HepG2 (cell line): ENCODE measurements around the gene C20orf144. TPM values are rescaled to one million over a fixed set of nuclear protein-coding genes. Genes with fewer than 3 reads are reported as not detected.

Experiments
- CHD2 ChIP-seq: IDR thresholded peaks from 2 replicates; pipeline ENCODE4 v1.6.1; 2011; ENCODE audit warnings: low read depth, low read length, improper control_type of control experiment
- ELF1 ChIP-seq: sonication (generic); formaldehyde crosslinking; IDR thresholded peaks from 2 replicates; pipeline ENCODE4 v1.4.0; 2020; ENCODE audit warnings: missing genetic modification reagents
- FLYWCH1 ChIP-seq: sonication (generic); formaldehyde crosslinking; IDR thresholded peaks from 2 replicates; pipeline ENCODE4 v1.8.1; 2023; ENCODE audit warnings: mild to moderate bottlenecking, missing genetic modification reagents
- HIC2 ChIP-seq: sonication (generic); formaldehyde crosslinking; IDR thresholded peaks from 2 replicates; pipeline ENCODE4 v1.9.0; 2022; ENCODE audit warnings: low read depth, missing genetic modification reagents
- IKZF1 ChIP-seq: fragments of 450-650 bp; IDR thresholded peaks from 2 replicates; pipeline ENCODE4 v1.7.1; 2016
- NR0B2 ChIP-seq: sonication (generic); formaldehyde crosslinking; IDR thresholded peaks from 2 replicates; pipeline ENCODE4 v1.4.0; 2020; ENCODE audit warnings: mild to moderate bottlenecking, missing genetic modification reagents
- POGZ ChIP-seq: sonication (generic); formaldehyde crosslinking; IDR thresholded peaks from 2 replicates; pipeline ENCODE4 v1.4.0; 2020; ENCODE audit warnings: mild to moderate bottlenecking, missing genetic modification reagents
- POLR2A ChIP-seq, 2 experiments: IDR thresholded peaks; 2 replicates each; pipeline ENCODE4 v1.6.1; 2011; ENCODE audit warnings: low read depth in 2 of 2, low read length in 2 of 2, mild to moderate bottlenecking in 1 of 2, moderate library complexity in 1 of 2; ENCODE audit not compliant: insufficient read depth in 1 of 2
- SMYD3 ChIP-seq: sonication (generic); formaldehyde crosslinking; IDR thresholded peaks from 2 replicates; pipeline ENCODE4 v1.8.1; 2023; ENCODE audit warnings: mild to moderate bottlenecking, missing genetic modification reagents
- ZBED4 ChIP-seq: sonication (generic); formaldehyde crosslinking; IDR thresholded peaks from 2 replicates; pipeline ENCODE4 v1.4.0; 2020; ENCODE audit warnings: missing genetic modification reagents, borderline replicate concordance
- ZFX ChIP-seq: sonication (generic); formaldehyde crosslinking; IDR thresholded peaks from 2 replicates; pipeline ENCODE4 v1.4.0; 2020; ENCODE audit warnings: mild to moderate bottlenecking, low read depth, missing genetic modification reagents, moderate library complexity
- ZNF329 ChIP-seq: sonication (generic); formaldehyde crosslinking; IDR thresholded peaks from 2 replicates; pipeline ENCODE4 v1.9.0; 2021; ENCODE audit warnings: low read depth, mild to moderate bottlenecking, missing genetic modification reagents
- ZNF337 ChIP-seq: sonication (generic); formaldehyde crosslinking; IDR thresholded peaks from 2 replicates; pipeline ENCODE4 v1.5.1; 2020; ENCODE audit warnings: missing genetic modification reagents, low read depth, mild to moderate bottlenecking, borderline replicate concordance
- ZNF33A ChIP-seq: sonication (generic); formaldehyde crosslinking; IDR thresholded peaks from 2 replicates; pipeline ENCODE4 v1.5.1; 2020; ENCODE audit warnings: missing genetic modification reagents, mild to moderate bottlenecking, moderate library complexity, borderline replicate concordance
- ZNF414 ChIP-seq: sonication (generic); formaldehyde crosslinking; IDR thresholded peaks from 2 replicates; pipeline ENCODE4 v1.5.0; 2020; ENCODE audit warnings: missing genetic modification reagents
- ZNF484 ChIP-seq: sonication (generic); formaldehyde crosslinking; IDR thresholded peaks from 2 replicates; pipeline ENCODE4 v1.5.1; 2020; ENCODE audit warnings: mild to moderate bottlenecking, low read depth, missing genetic modification reagents, borderline replicate concordance
- ZNF546 ChIP-seq: sonication (generic); formaldehyde crosslinking; conservative IDR thresholded peaks from 2 replicates; pipeline ENCODE4 v1.8.1; 2023; ENCODE audit warnings: mild to moderate bottlenecking, missing genetic modification reagents
- ZNF552 ChIP-seq: sonication (generic); formaldehyde crosslinking; IDR thresholded peaks from 2 replicates; pipeline ENCODE4 v1.9.0; 2022; ENCODE audit warnings: missing genetic modification reagents, mild to moderate bottlenecking, borderline replicate concordance
- ZNF567 ChIP-seq: sonication (generic); formaldehyde crosslinking; IDR thresholded peaks from 2 replicates; pipeline ENCODE4 v1.8.1; 2023; ENCODE audit warnings: mild to moderate bottlenecking, missing genetic modification reagents, borderline replicate concordance
- ZNF619 ChIP-seq: sonication (generic); formaldehyde crosslinking; IDR thresholded peaks from 2 replicates; pipeline ENCODE4 v1.4.0; 2020; ENCODE audit warnings: mild to moderate bottlenecking, missing genetic modification reagents
- ZNF674 ChIP-seq: sonication (generic); formaldehyde crosslinking; IDR thresholded peaks from 2 replicates; pipeline ENCODE4 v1.5.0; 2020; ENCODE audit warnings: low read depth, mild to moderate bottlenecking, missing genetic modification reagents
- ZNF709 ChIP-seq: sonication (generic); formaldehyde crosslinking; IDR thresholded peaks from 2 replicates; pipeline ENCODE4 v1.5.0; 2020; ENCODE audit warnings: mild to moderate bottlenecking, missing genetic modification reagents
- ZNF772 ChIP-seq: sonication (generic); formaldehyde crosslinking; IDR thresholded peaks from 2 replicates; pipeline ENCODE4 v1.5.0; 2020; ENCODE audit warnings: mild to moderate bottlenecking, missing genetic modification reagents
- ZNF773 ChIP-seq: sonication (generic); formaldehyde crosslinking; IDR thresholded peaks from 2 replicates; pipeline ENCODE4 v1.4.0; 2020; ENCODE audit warnings: missing genetic modification reagents, borderline replicate concordance
- ZSCAN21 ChIP-seq: sonication (generic); formaldehyde crosslinking; IDR thresholded peaks from 2 replicates; pipeline ENCODE4 v1.8.0; 2022; ENCODE audit warnings: mild to moderate bottlenecking, missing genetic modification reagents, moderate library complexity, borderline replicate concordance
- polyA plus RNA-seq, 8 experiments: library from polyadenylated mRNA; depleted of rRNA in 3 of 8; stranded (reverse) in 7 of 8; unstranded in 1 of 8; fragments of >200 nt; fragmentation: Illumina TruSeq in 4 of 8; extraction: Trizol in 4 of 8; gene quantifications; 2 replicates each; pipeline versions ENCODE4 v1.2.1 to v1.2.3, GENCODE V29; 2011 to 2016; ENCODE audit warnings: low read depth in 4 of 8, missing spikeins in 1 of 8, mixed read lengths in 1 of 8; ENCODE audit not compliant: insufficient read depth in 1 of 8
- total RNA-seq, 5 experiments: library from RNA; depleted of rRNA; stranded (reverse); fragments of >200 nt; fragmentation: Illumina TruSeq; extraction: Trizol; gene quantifications; 2 replicates each; pipeline ENCODE4 v1.2.3, GENCODE V29; 2016; ENCODE audit warnings: low read depth in 1 of 5

C20orf144 gene
- total and polyA plus RNA-seq, 2 of the 13 experiments (the other 11 are each of a cell fraction or from before 2014, with no cell fraction given): 0.09 to 0.16 TPM

- no peak for TF ChIP-seq NR0B2
- no peak for TF ChIP-seq CHD2
- no peak for TF ChIP-seq ZNF546 (CRISPR knock-in tag)
- TF ChIP-seq FLYWCH1: peak; percentile 58; the same call in 1 of the 2 replicates
- no peak for TF ChIP-seq ELF1 (CRISPR knock-in tag)
- no peak; the same call in none of the 2 replicates for TF ChIP-seq ZFX (CRISPR knock-in tag)
- no peak for TF ChIP-seq ZNF619 (CRISPR knock-in tag)
- TF ChIP-seq ZNF773 (CRISPR knock-in tag): no peak
- TF ChIP-seq ZNF484 (CRISPR knock-in tag): no peak
- no peak for TF ChIP-seq ZNF674 (CRISPR knock-in tag)
- no peak for TF ChIP-seq ZNF33A (CRISPR knock-in tag)
- 0 out of 2 replicates have a peak, but pooled peaks have one; percentile 25 for TF ChIP-seq POGZ (CRISPR knock-in tag)
- TF ChIP-seq HIC2 (CRISPR knock-in tag): no peak
- TF ChIP-seq ZNF709: no peak
- no peak for TF ChIP-seq ZNF414
- 0 out of 2 replicates have a peak, but pooled peaks have one; percentile 15 for TF ChIP-seq ZNF772 (CRISPR knock-in tag)
- no peak for TF ChIP-seq IKZF1
- TF ChIP-seq POLR2A (IDR thresholded peaks at IDR 0.05; ENCODE audit: insufficient read depth in 1 of 2, low read depth in 2 of 2, low read length in 2 of 2): no peak
- 0 out of 2 replicates have a peak, but pooled peaks have one; percentile 40 for TF ChIP-seq ZBED4 (CRISPR knock-in tag)
- no peak for TF ChIP-seq ZNF329
- TF ChIP-seq ZSCAN21 (CRISPR knock-in tag): no peak
- no peak for TF ChIP-seq SMYD3 (CRISPR knock-in tag)
- 0 out of 2 replicates have a peak, but pooled peaks have one; percentile 35 for TF ChIP-seq ZNF552 (CRISPR knock-in tag)
- TF ChIP-seq ZNF567: no peak
- TF ChIP-seq ZNF337 (CRISPR knock-in tag): no peak
These were observed 26.9 kb downstream of the C20orf144 start (continued) for GRCh38 chr20:33688938-33689424.
